GM18868 (cell line): ENCODE results near the gene ANKRD44.
A peak's percentile ranks its signal among the peaks of the same experiment; 100 is the strongest.
"Not testable (repeated sequence)": the region's sequence is repeated elsewhere in the genome, so short reads cannot be mapped to it uniquely, and the experiment has no call there.

Experiments used
- ATAC-seq: cut with Tn5 transposase; IDR thresholded peaks from one replicate; pipeline ENCODE4 v1.9.1; 2021; ENCODE audit warnings: mild to moderate bottlenecking, moderate library complexity; ENCODE audit not compliant: unreplicated experiment

Gene ANKRD44

GRCh38 chr2:197310271-197310985 lies at the start of gene ANKRD44:
TSS of gene ANKRD44 (minus strand) at chr2:197310780. CDS start at chr2:197310604, 176 bp downstream.
- peak; percentile 73 for ATAC-seq

DNA sequence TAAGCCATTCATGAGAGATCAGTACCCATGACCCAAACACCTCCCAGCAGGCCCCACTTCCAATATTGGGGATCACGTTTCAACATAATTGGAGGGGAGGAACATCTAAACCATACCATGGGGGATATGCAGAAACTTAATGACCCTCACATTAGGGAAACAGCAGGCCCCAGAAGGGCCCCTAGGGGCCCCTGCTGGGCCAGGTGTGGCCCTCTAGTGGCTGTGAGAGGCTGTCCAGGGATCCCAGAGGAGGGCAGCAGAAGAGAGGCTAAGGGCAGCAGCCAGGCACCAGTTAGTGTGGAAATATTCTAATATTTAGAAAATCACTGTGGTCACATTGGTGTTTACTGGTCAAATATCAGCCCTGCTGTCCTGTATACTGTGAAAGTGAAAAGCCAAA lies 49.3 kb upstream of the ANKRD44 start:
- no peak for ATAC-seq

DNA sequence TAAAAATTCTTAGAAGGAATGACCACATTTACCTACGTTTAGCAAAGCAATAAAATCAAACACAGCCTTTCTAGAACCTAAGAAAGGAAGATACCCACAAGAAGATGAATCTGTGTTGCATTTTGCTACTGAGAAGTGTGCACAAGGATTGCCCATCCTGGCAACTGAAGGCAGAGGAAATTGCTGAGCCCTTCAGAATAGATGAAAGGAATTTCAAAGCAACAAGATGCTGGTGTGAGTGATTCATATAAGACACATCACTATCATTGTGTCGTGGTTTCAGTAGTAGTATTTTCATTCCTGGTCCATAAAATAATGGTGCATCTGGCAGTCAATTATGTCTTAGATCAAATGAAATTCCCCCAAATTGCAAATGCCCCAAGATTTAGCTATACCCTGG lies 48.4 kb upstream of the ANKRD44 start:
- ATAC-seq = no peak

GRCh38 chr2:197357986-197358385 lies 47.4 kb upstream of the ANKRD44 start:
- no peak for ATAC-seq

DNA sequence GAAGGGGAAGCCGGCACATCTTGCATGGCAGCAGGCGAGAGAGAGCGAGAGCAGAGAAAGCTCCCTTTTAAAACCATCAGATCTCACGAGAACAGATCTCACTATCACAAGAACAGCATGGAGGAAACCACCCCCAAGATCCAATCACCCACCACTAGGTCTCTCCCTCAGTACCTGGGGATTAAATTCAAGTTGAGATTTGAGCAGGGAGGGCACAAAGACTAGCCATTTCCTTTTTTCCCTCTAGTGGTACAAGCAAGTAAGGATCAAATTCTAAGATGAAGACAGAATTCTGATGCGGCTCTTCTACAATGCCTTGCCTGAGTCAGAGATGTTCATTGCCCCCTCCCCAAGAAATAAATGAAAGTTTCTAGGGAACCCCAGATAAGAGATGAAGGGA lies 45.6 kb upstream of the ANKRD44 start:
- ATAC-seq = no peak

GRCh38 chr2:197354169-197354558 lies 43.6 kb upstream of the ANKRD44 start:
- no peak for ATAC-seq

- ATAC-seq = no peak
Measured at GRCh38 chr2:197353393-197354168, 43.0 kb upstream of the ANKRD44 start.

DNA sequence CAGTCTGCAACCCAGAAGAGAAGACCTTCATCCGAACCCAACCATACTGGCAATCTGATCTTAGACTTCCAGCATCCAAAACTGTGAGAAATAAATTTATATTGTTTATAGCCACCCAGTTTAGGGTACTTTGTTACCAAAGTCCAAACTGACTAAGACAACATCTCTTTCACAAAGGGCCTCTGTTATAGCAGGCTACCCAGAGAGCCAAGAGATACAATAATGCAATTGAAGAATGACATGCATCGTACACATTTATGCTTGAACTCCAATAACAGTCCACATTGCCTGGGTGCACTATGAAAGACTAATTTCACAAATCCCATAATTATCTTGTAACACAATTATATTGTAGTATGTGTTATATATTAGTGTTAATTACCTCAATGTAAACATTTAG lies 39.1 kb upstream of the ANKRD44 start:
- no peak for ATAC-seq

- no peak for ATAC-seq
Measured at GRCh38 chr2:197348721-197349360, 38.3 kb upstream of the ANKRD44 start.

DNA sequence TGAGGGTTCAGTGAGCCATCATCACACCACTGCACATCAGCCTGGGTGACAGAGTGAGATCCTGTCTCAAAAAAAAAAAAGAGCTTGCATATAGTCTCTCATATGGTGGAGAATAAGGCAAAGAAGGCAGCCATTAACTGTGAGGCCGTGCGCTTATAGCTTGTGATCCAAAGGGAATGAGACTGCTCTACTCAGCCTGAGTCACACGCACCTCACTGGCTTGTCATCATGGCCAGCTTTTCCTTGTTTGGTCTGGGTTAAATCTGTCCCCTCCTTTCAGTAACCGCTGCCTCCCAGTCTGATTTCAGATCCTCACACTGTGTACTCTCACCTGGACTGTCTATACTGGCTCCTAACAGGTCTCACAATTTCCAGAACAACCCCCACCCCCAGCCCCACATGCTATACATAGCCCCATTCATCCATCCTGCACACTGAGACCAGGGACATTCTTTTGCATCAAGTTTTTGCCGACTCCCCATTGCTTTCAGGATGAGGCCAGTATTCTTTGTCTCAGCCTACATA lies 35.3 kb upstream of the ANKRD44 start:
- ATAC-seq = no peak

DNA sequence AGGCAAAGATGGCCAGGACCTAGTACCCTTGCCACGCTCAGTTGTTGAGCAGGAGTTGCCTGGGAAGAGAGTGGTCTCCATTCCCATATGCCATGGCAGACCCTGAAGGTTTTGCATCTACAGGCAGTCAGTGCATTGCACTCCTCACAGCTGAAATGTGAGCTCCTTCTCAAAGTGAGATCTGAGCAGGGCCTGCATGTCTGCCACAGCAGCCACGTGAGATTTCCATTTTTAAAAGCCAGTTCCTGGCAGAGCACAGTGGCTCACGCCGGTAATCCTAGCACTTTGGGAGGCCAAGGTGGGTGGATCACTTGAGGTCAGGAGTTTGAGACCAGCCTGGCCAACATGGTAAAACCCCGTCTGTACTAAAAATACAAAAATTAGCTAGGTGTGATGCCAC lies 33.4 kb upstream of the ANKRD44 start:
- not testable (repeated sequence) for ATAC-seq

DNA sequence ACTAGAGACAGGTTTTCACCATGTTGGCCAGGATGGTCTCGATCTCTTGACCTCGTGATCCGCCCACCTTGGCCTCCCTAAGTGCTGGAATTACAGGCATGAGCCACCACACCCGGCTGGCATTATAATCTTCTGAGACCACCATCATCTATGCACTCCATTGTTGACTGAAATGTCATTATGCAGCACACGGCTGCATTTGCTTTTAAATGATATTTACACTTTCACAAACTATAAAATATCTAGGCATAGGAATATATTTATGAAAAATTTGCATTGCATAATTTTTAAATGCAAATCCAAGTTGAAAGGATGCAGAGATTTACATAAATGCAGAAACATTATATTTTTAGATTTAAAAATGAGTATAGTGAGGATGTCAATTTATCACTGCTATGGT lies 30.0 kb upstream of the ANKRD44 start:
- ATAC-seq = no peak

- no peak for ATAC-seq
Measured at GRCh38 chr2:197339496-197340220, 29.1 kb upstream of the ANKRD44 start.

DNA sequence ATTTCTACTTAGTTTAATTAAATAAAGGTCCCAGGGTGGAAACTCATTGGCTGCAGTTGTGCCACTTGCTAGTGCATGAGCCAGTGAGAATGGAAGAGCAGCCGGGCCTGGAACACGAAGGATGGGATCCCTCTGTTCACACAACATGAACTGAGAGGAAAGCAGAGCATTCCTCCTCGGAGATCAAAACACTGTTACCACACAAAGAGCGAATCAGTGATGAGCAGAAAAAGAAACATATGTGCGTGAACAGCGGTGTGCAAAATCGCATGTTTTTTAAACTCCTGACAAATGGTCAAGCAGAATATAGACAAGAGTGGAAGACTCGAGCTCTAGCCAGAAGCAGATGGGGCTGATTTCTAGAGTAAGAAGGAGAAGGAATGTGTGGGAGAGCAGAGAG lies 28.4 kb upstream of the ANKRD44 start:
- ATAC-seq = no peak

- no peak for ATAC-seq
Measured at GRCh38 chr2:197332641-197333040, 22.1 kb upstream of the ANKRD44 start.

DNA sequence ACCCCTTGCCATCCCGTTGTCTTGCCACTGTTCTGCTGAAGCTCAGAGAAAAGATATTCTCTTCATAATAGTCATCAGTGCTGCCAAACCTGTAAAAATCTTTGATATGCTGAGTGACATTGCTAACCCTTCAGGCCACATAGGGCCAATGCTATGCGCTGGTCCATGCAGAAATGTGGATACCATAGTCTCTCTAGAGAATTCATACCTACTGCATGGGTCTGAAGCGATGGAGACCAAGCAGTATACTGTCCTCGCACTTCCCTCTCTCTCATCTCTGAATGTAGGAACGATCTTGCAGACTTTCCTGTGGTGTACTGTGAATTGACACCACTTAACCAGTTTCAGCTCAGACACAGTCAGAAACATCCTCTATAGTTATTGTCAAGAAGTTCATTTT lies 17.9 kb upstream of the ANKRD44 start:
- ATAC-seq = no peak

- no peak for ATAC-seq
Measured at GRCh38 chr2:197327472-197328098, 17.0 kb upstream of the ANKRD44 start.

- ATAC-seq = no peak
Measured at GRCh38 chr2:197327073-197327471, 16.5 kb upstream of the ANKRD44 start.

GRCh38 chr2:197324801-197325200 lies 14.2 kb upstream of the ANKRD44 start:
- peak; percentile 52 for ATAC-seq
